HEK293T (cell line): Measurements from ENCODE around the gene MAP1LC3A.

Experiments
- CTCF ChIA-PET: fragments of 350-600 bp; formaldehyde crosslinking; extraction: SDS; loops from one replicate; lab custom pipeline; 2021; ENCODE audit warnings: antibody characterized with exemption, inconsistent platforms; lab: Yijun Ruan, JAX
- POLR2A ChIA-PET: fragments of 350-600 bp; formaldehyde crosslinking; extraction: SDS; loops from one replicate; lab custom pipeline; 2020; ENCODE audit warnings: antibody characterized with exemption, inconsistent platforms; lab: Yijun Ruan, JAX
- DNase-seq: peaks from one replicate; pipeline ENCODE4 v3.0.0; 2012; ENCODE audit warnings: mixed read lengths; ENCODE audit errors: extremely low spot score
- ARNT ChIP-seq: fragments of 450-650 bp; IDR thresholded peaks from 2 replicates; pipeline ENCODE4 v1.6.1; 2017; ENCODE audit warnings: mild to moderate bottlenecking
- BHLHE40 ChIP-seq: fragments of 450-650 bp; IDR thresholded peaks from 2 replicates; pipeline ENCODE4 v1.6.1; 2016; ENCODE audit warnings: mild to moderate bottlenecking, moderate library complexity, borderline replicate concordance
- CTBP1 ChIP-seq: fragments of 450-650 bp; IDR thresholded peaks from 2 replicates; pipeline ENCODE4 v1.6.1; 2016; ENCODE audit warnings: borderline replicate concordance
- ELF4 ChIP-seq: fragments of 450-650 bp; IDR thresholded peaks from 2 replicates; pipeline ENCODE4 v1.6.1; 2017; ENCODE audit warnings: antibody characterized with exemption
- FOXA1 ChIP-seq: fragments of 450-650 bp; IDR thresholded peaks from 2 replicates; pipeline ENCODE4 v1.6.1; 2016; ENCODE audit warnings: mild to moderate bottlenecking
- FOXK2 ChIP-seq: fragments of 450-650 bp; IDR thresholded peaks from 2 replicates; pipeline ENCODE4 v1.6.1; 2016; ENCODE audit warnings: mild to moderate bottlenecking
- FOXM1 ChIP-seq: fragments of 450-650 bp; IDR thresholded peaks from 2 replicates; pipeline ENCODE4 v1.6.1; 2017; ENCODE audit warnings: mild to moderate bottlenecking, borderline replicate concordance
- HDGF ChIP-seq: fragments of 450-650 bp; IDR thresholded peaks from 2 replicates; pipeline ENCODE4 v1.6.1; 2017; ENCODE audit warnings: antibody characterized with exemption, borderline replicate concordance
- L3MBTL2 ChIP-seq: fragments of 450-650 bp; conservative IDR thresholded peaks from 2 replicates; pipeline ENCODE4 v1.6.1; 2016; ENCODE audit warnings: mild to moderate bottlenecking
- LEF1 ChIP-seq: fragments of 450-650 bp; IDR thresholded peaks from 2 replicates; pipeline ENCODE4 v1.6.1; 2017; ENCODE audit warnings: mild to moderate bottlenecking, borderline replicate concordance
- NFRKB ChIP-seq: fragments of 450-650 bp; IDR thresholded peaks from 2 replicates; pipeline ENCODE4 v1.6.1; 2016; ENCODE audit warnings: mild to moderate bottlenecking, moderate library complexity
- SP1 ChIP-seq: fragments of 450-650 bp; IDR thresholded peaks from 2 replicates; pipeline ENCODE4 v1.6.1; 2017
- SUZ12 ChIP-seq: fragments of 450-650 bp; IDR thresholded peaks from 2 replicates; pipeline ENCODE4 v1.6.1; 2016; ENCODE audit warnings: mild to moderate bottlenecking
- TARDBP ChIP-seq: fragments of 450-650 bp; IDR thresholded peaks from 2 replicates; pipeline ENCODE4 v1.6.1; 2016
- ZNF384 ChIP-seq: fragments of 450-650 bp; IDR thresholded peaks from 2 replicates; pipeline ENCODE4 v1.6.1; 2016
- TF ChIP-seq, protein P1 (sequence below): fragments of 450-650 bp; IDR thresholded peaks from 2 replicates; pipeline ENCODE4 v1.6.1; 2016

MAP1LC3A gene

DNA sequence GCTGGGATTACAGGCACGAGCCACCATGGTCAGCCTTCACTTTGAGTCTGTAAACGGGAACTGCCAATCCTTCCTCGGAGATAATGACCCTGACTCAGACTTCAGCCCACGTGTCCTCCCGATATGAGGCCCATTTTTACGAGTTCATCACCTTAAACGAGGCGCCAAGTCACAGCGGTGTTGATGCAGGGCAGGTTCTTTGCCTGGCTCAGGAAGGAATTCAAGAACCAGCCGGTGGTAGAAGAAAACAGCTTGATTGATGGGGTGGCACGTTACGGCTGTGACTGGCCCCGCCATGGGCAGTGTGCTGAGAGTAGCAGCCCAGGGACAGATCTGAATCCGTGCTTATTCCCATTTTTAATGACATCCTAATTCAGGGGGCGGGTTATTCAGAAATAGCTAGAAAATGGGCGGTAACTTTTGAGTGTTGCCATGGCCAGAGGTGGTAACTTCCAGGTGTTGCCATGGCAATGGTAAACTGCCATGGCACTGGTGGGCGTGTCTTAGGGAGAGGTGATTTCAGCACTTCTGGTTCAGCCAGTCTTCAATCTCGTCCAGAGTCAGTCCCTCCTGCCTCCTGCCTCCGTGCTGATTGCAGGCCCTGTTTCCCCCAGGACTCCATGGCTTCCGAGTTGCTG lies 9.1 kb upstream of the MAP1LC3A start:
- TF ChIP-seq L3MBTL2 (peak; percentile 45; the same call in 1 of the 2 replicates), CTBP1 (no peak), NFRKB (no peak)
- no peak for DNase-seq
- ChIA-PET CTCF (no interaction called here), POLR2A (no interaction called here)

DNA sequence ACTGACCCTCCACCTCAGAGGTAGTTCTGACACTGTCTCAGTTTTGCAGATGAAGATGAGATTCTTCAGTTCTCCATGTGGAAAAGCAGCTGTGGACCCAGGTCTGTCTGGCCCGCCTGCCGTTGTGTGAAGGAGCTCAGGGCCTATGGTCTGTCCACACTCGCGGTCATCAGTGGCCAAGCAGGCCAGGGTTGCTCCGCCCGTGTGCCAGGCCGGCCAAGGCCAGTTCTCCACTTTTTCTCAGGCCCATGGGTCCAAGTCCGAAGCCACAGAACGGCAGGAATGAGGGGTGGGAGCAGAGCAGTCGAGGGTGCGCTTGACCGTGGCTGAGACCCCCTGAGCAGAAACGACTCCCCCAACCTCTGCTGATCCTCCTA lies 8.6 kb upstream of the MAP1LC3A start:
- no peak for TF ChIP-seq ARNT
- TF ChIP-seq TARDBP: no peak
- no peak for TF ChIP-seq FOXA1
- TF ChIP-seq CTBP1: no peak
- no peak for TF ChIP-seq ELF4
- TF ChIP-seq FOXK2: no peak
- no peak for TF ChIP-seq HDGF
- TF ChIP-seq ZNF384: no peak
- TF ChIP-seq, protein P1, sequence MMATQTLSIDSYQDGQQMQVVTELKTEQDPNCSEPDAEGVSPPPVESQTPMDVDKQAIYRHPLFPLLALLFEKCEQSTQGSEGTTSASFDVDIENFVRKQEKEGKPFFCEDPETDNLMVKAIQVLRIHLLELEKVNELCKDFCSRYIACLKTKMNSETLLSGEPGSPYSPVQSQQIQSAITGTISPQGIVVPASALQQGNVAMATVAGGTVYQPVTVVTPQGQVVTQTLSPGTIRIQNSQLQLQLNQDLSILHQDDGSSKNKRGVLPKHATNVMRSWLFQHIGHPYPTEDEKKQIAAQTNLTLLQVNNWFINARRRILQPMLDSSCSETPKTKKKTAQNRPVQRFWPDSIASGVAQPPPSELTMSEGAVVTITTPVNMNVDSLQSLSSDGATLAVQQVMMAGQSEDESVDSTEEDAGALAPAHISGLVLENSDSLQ: no peak
- TF ChIP-seq FOXM1: no peak
- no peak for TF ChIP-seq L3MBTL2
- no peak for TF ChIP-seq NFRKB
- no peak for TF ChIP-seq LEF1
- no peak for TF ChIP-seq SP1
- no peak for TF ChIP-seq SUZ12
- CTCF ChIA-PET: no interaction called here
- POLR2A ChIA-PET: no interaction called here
- DNase-seq: no peak

DNA sequence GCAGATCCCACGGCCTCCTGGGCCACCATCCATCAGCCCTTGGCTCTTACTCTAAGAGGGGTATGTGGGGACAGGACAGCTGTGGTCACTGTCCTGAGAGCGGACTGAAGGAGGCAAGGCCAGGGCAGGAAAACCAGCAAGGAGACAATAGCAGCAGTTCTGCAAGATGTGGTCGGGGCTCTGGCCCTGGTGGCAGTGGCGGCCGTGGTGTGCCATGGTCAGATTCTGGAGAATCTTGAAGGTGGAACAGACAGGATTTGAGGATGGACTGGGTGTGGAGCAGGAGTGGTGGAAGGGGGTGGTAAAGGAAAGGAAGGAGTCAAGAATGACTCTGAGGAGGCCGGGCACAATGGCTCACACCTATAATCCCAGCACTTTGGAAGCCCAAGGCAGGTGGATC lies 5.9 kb upstream of the MAP1LC3A start:
- ChIA-PET POLR2A (no interaction called here), CTCF (no interaction called here)
- DNase-seq: no peak
- TF ChIP-seq SUZ12: no peak
- no peak for TF ChIP-seq CTBP1
- TF ChIP-seq FOXM1: no peak
- TF ChIP-seq LEF1: no peak
- no peak for TF ChIP-seq SP1
- no peak for TF ChIP-seq BHLHE40
- TF ChIP-seq TARDBP: no peak
- no peak for TF ChIP-seq ZNF384

DNA sequence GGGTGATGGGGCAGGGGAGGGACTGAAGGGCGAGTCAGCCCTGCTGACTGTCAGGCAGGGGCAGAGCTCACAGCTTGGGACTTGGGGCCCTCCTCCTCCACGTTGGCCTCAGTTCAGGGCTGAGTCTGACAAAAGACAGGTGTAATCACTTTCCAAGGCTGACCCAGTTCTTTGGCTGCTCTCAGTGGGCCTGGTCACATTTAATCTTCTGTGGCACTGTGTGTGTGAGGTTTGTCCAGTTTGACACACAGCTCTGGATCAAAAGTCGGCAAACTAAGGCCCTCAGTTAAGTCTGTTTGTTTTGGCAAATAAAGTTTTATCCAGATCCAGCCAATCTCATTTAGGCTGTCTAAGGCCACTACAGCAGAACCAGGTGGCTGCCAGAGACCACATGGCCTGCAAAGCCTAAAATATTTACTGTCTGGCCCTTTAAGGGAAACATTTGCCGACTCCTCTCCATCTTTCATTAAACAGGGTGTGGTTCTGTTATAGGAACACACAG lies 5.1 kb upstream of the MAP1LC3A start:
- CTCF ChIA-PET: interaction anchor here (1.0 kb wide), 1 partner anchor 17 kb away, joined by 3 read pairs; no protein-coding TSS in a partner anchor
- no peak for TF ChIP-seq HDGF
- no peak for TF ChIP-seq L3MBTL2
- TF ChIP-seq BHLHE40: no peak
- TF ChIP-seq ZNF384: no peak
- TF ChIP-seq TARDBP: no peak
- no peak for TF ChIP-seq SUZ12
- TF ChIP-seq FOXK2: no peak
- TF ChIP-seq FOXA1: no peak
- TF ChIP-seq CTBP1: no peak
- TF ChIP-seq ELF4: no peak
- TF ChIP-seq NFRKB: no peak
- POLR2A ChIA-PET: no interaction called here
- no peak for DNase-seq

DNA sequence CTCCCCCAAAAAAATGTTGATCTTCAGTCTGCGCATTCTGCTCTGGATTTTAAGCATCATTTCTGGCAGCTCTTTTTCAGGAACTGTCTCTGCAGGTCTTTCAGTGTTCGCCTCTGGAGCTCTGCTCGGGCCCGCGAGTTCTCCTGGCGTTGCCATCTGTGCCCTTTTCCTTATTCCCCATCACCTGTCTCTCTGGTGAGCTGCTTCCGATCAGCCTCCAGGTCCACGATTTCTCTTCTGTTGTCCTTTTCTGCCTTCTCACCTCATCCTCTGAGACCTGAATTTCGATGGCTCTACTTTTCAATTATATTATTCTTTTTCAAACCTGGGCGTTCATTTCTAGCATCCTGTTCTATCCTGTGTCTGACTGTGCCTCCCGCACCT lies 590 bp upstream of the MAP1LC3A start:
- CTCF ChIA-PET: no interaction called here
- no peak for TF ChIP-seq LEF1
- TF ChIP-seq HDGF: no peak
- no peak for TF ChIP-seq SUZ12
- no peak for TF ChIP-seq FOXK2
- TF ChIP-seq, protein P1: no peak
- TF ChIP-seq FOXM1: no peak
- TF ChIP-seq NFRKB: no peak
- TF ChIP-seq ARNT: no peak
- no peak for TF ChIP-seq ELF4
- TF ChIP-seq FOXA1: no peak
- no peak for TF ChIP-seq ZNF384
- DNase-seq: no peak
- POLR2A ChIA-PET: no interaction called here

DNA sequence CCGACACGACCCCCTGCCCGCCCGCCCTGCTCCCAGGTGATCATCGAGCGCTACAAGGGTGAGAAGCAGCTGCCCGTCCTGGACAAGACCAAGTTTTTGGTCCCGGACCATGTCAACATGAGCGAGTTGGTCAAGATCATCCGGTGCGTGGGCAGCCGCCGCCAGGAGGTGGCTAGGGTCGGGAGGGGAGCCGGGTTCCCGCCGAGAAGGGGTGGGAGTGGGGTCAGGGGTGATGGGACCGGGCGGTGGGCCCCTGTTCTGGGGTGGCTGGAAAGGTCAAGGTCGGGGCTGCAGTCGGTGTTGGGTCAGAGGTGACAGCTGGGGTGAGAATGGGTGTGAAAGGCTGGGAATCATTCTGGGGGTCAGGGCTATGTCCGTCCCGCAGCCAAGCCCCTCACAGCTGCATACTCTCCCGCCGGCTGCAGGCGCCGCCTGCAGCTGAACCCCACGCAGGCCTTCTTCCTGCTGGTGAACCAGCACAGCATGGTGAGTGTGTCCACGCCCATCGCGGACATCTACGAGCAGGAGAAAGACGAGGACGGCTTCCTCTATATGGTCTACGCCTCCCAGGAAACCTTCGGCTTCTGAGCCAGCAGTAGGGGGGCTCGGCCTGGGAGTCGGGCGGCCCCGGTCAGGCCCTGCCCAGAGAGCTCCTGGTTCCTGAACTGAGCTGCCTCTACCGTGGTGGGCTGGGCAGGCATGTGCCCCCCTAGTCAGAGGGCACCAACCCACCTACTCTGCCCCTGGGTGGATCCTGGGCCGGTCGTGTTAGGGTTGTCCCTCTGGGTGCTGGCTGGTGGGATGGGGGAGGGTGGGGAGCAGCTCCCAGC lies 1.0 kb downstream of the MAP1LC3A start:
- DNase-seq: no peak
- CTCF ChIA-PET: no interaction called here
- POLR2A ChIA-PET: no interaction called here
- TF ChIP-seq HDGF (no peak), ZNF384 (no peak), SP1 (no peak), FOXA1 (no peak), CTBP1 (no peak), ELF4 (no peak), SUZ12 (no peak), FOXK2 (no peak), ARNT (no peak), TARDBP (no peak), LEF1 (no peak), BHLHE40 (no peak), L3MBTL2 (no peak), FOXM1 (no peak)
